Activated CD4-positive, alpha-beta T cell treated with anti-CD3 and anti-CD28 coated beads for 24 hours (primary cell): ENCODE data around the gene RAB5B.
A peak's percentile ranks its signal among the peaks of the same experiment; 100 is the strongest.
"Not testable (repeated sequence)": the region's sequence is repeated elsewhere in the genome, so short reads cannot be mapped to it uniquely, and the experiment has no call there.

Experiments
- DNase-seq, 2 donors: peaks; one replicate each; pipeline ENCODE4 v3.0.0-alpha.2; 2020; ENCODE audit warnings: low read depth in 2 of 2

The RAB5B gene

GRCh38 chr12:55982319-55982936, 8.6 kb downstream of the RAB5B start:
- no peak for DNase-seq

- DNase-seq, result no peak
These were observed 9.5 kb downstream of the RAB5B start for GRCh38 chr12:55983232-55983842.

- no peak for DNase-seq
These were observed 11.0 kb downstream of the RAB5B start for GRCh38 chr12:55984861-55985260.

GRCh38 chr12:55985341-55985740, 11.5 kb downstream of the RAB5B start:
- DNase-seq, result no peak

- DNase-seq, result not testable (repeated sequence)
These were observed 12.1 kb downstream of the RAB5B start for GRCh38 chr12:55985976-55986375.

GRCh38 chr12:55991110-55991509, 17.2 kb downstream of the RAB5B start:
- DNase-seq, result no peak

GRCh38 chr12:55993230-55993853, 19.5 kb downstream of the RAB5B start:
- no peak for DNase-seq

GRCh38 chr12:55995366-55995765, 21.5 kb downstream of the RAB5B start:
- no peak for DNase-seq

GRCh38 chr12:55996201-55996714, 22.4 kb downstream of the RAB5B start:
- peak; percentile 38 to 51 for DNase-seq

GRCh38 chr12:55996715-55997534, 23.0 kb downstream of the RAB5B start, which contains the start of gene SUOX:
TSS of gene SUOX (plus strand) at chr12:55997276. CDS start at chr12:56002222, 4,946 bp downstream.
- peak in 1 of 2 donors; percentile 39 for DNase-seq

GRCh38 chr12:55997535-55997859, 23.6 kb downstream of the RAB5B start:
- DNase-seq, result no peak

- not testable (repeated sequence) for DNase-seq
These were observed 25.6 kb downstream of the RAB5B start for GRCh38 chr12:55999522-55999921.

GRCh38 chr12:55999999-56000540, 26.2 kb downstream of the RAB5B start:
- not testable (repeated sequence) for DNase-seq

- no peak for DNase-seq
These were observed 27.7 kb downstream of the RAB5B start for GRCh38 chr12:56001487-56002100.

- not testable (repeated sequence) for DNase-seq
These were observed 29.5 kb downstream of the RAB5B start for GRCh38 chr12:56003376-56003775.

GRCh38 chr12:56004211-56004610, 30.3 kb downstream of the RAB5B start:
- DNase-seq, result no peak

- peak; percentile 59 to 64 for DNase-seq
These were observed 34.0 kb downstream of the RAB5B start for GRCh38 chr12:56007564-56008559.

GRCh38 chr12:56010111-56010570, 36.3 kb downstream of the RAB5B start:
- DNase-seq, result no peak

- DNase-seq, result no peak
These were observed 37.7 kb downstream of the RAB5B start for GRCh38 chr12:56011509-56012090.

- DNase-seq, result no peak
These were observed 39.6 kb downstream of the RAB5B start for GRCh38 chr12:56013482-56013881.
